Liver (tissue), 9 donors: Measurements from ENCODE around the gene CORO2B. TPM values are rescaled to one million over a fixed set of nuclear protein-coding genes. Genes with fewer than 3 reads are reported as not detected.

Source experiments
- DNase-seq: peaks from one replicate; pipeline ENCODE4 v3.0.0-alpha.2; 2017; ENCODE audit warnings: low spot score
- H3K27ac ChIP-seq, 2 donors: one replicate each; pipeline ENCODE4 v1.7.0; 2013; ENCODE audit warnings: inconsistent platforms in 2 of 2, low read length in 2 of 2, control low read depth in 1 of 2, low read depth in 1 of 2, mild to moderate bottlenecking in 1 of 2
- H3K27me3 ChIP-seq, 4 donors: one replicate each; pipeline versions ENCODE4 v1.6.1 to v1.7.0; 2013; ENCODE audit warnings: low read length in 3 of 4, inconsistent platforms in 1 of 4, mild to moderate bottlenecking in 1 of 4, moderate library complexity in 1 of 4; ENCODE audit not compliant: control insufficient read depth in 4 of 4, insufficient read depth in 4 of 4
- H3K36me3 ChIP-seq, 4 donors: one replicate each; pipeline versions ENCODE4 v1.6.1 to v1.7.0; 2013; ENCODE audit warnings: low read length in 3 of 4, mild to moderate bottlenecking in 3 of 4, low read depth in 1 of 4, moderate library complexity in 1 of 4; ENCODE audit not compliant: control insufficient read depth in 4 of 4, insufficient read depth in 3 of 4
- H3K4me1 ChIP-seq, 4 donors: one replicate each; pipeline versions ENCODE4 v1.6.1 to v1.7.0; 2013; ENCODE audit warnings: low read length in 3 of 4, mild to moderate bottlenecking in 3 of 4, moderate library complexity in 1 of 4; ENCODE audit not compliant: control insufficient read depth in 4 of 4, insufficient read depth in 4 of 4
- H3K4me3 ChIP-seq, 3 donors: one replicate each; pipeline versions ENCODE4 v1.6.1 to v1.7.0; 2013; ENCODE audit warnings: low read length in 3 of 3, control low read depth in 1 of 3, low read depth in 1 of 3, mild to moderate bottlenecking in 1 of 3
- H3K9ac ChIP-seq, 2 donors: one replicate each; pipeline ENCODE4 v1.7.0; 2013; ENCODE audit warnings: low read length in 2 of 2, mild to moderate bottlenecking in 2 of 2, moderate library complexity in 2 of 2, control low read depth in 1 of 2, low read depth in 1 of 2
- H3K9me3 ChIP-seq, 4 donors: one replicate each; pipeline versions ENCODE4 v1.6.1 to v1.7.0; 2013; ENCODE audit warnings: low read length in 3 of 4; ENCODE audit not compliant: control insufficient read depth in 4 of 4
- CTCF ChIP-seq: fragments of 150-350 bp; IDR thresholded peaks from 2 replicates; pipeline ENCODE4 v1.5.1; 2017; ENCODE audit warnings: improper control_type of control experiment, low read depth, low read length; ENCODE audit not compliant: missing input control
- EGR1 ChIP-seq, 2 donors: IDR thresholded peaks; 2 replicates each; pipeline ENCODE4 v1.6.1; 2016 to 2018; ENCODE audit warnings: antibody characterized with exemption in 2 of 2, low read depth in 2 of 2
- FOXA1 ChIP-seq: IDR thresholded peaks from 2 replicates; pipeline ENCODE4 v1.6.1; 2016; ENCODE audit warnings: antibody characterized with exemption
- FOXA2 ChIP-seq: IDR thresholded peaks from 2 replicates; pipeline ENCODE4 v1.6.1; 2016; ENCODE audit warnings: antibody characterized with exemption
- GABPA ChIP-seq, 2 donors: IDR thresholded peaks in 1 of 2; conservative IDR thresholded peaks in 1 of 2; 2 replicates each; pipeline ENCODE4 v1.6.1; 2016; ENCODE audit warnings: antibody characterized with exemption in 2 of 2, mild to moderate bottlenecking in 1 of 2, moderate library complexity in 1 of 2
- HNF4G ChIP-seq: IDR thresholded peaks from 2 replicates; pipeline ENCODE4 v1.6.1; 2016; ENCODE audit warnings: antibody characterized with exemption
- JUND ChIP-seq, 2 donors: IDR thresholded peaks; 2 replicates each; pipeline ENCODE4 v1.6.1; 2016; ENCODE audit warnings: antibody characterized with exemption in 2 of 2
- MAX ChIP-seq: IDR thresholded peaks from 2 replicates; pipeline ENCODE4 v1.6.1; 2016; ENCODE audit warnings: antibody characterized with exemption
- NR2F2 ChIP-seq: IDR thresholded peaks from 2 replicates; pipeline ENCODE4 v1.6.1; 2016; ENCODE audit warnings: antibody characterized with exemption
- RAD21 ChIP-seq, 2 donors: IDR thresholded peaks; 2 replicates each; pipeline ENCODE4 v1.6.1; 2016; ENCODE audit warnings: antibody characterized with exemption in 2 of 2, mild to moderate bottlenecking in 2 of 2
- REST ChIP-seq: IDR thresholded peaks from 2 replicates; pipeline ENCODE4 v1.6.1; 2016; ENCODE audit warnings: antibody characterized with exemption, mild to moderate bottlenecking
- RXRA ChIP-seq, 2 donors: IDR thresholded peaks; 2 replicates each; pipeline ENCODE4 v1.6.1; 2017 to 2018; ENCODE audit warnings: antibody characterized with exemption in 2 of 2, mild to moderate bottlenecking in 1 of 2
- SP1 ChIP-seq: IDR thresholded peaks from 2 replicates; pipeline ENCODE4 v1.6.1; 2018; ENCODE audit warnings: antibody characterized with exemption, mild to moderate bottlenecking
- TAF1 ChIP-seq: conservative IDR thresholded peaks from 2 replicates; pipeline ENCODE4 v1.6.1; 2016; ENCODE audit warnings: antibody characterized with exemption, mild to moderate bottlenecking
- YY1 ChIP-seq: IDR thresholded peaks from 2 replicates; pipeline ENCODE4 v1.6.1; 2016; ENCODE audit warnings: antibody characterized with exemption, mild to moderate bottlenecking
- ZBTB33 ChIP-seq: IDR thresholded peaks from 2 replicates; pipeline ENCODE4 v1.6.1; 2016; ENCODE audit warnings: antibody characterized with exemption
- WGBS: extraction: QIAGEN DNeasy Blood & Tissue Kit; methylation state at CpG from one replicate; pipeline ENCODE4 v1.1.7; 2013; 5-methylcytosine and 5-hydroxymethylcytosine counted together
- polyA plus RNA-seq, 2 donors: library from polyadenylated mRNA; stranded (reverse) in 1 of 2; unstranded in 1 of 2; fragments of 200-250 nt in 1 of 2; fragments of >200 nt in 1 of 2; fragmentation: Nextera tagmentation in 1 of 2; extraction: Ambion mirVana in 1 of 2; gene quantifications; one replicate each; pipeline versions ENCODE4 v1.2.1 to v1.2.3, GENCODE V29; 2013 to 2015
- total RNA-seq, 2 donors: library from RNA; depleted of rRNA; stranded (reverse); fragments of >200 nt; gene quantifications; one replicate each; pipeline ENCODE4 v1.2.3, GENCODE V29; 2014
- TF ChIP-seq, protein P1 (sequence below): IDR thresholded peaks from 2 replicates; pipeline ENCODE4 v1.6.1; 2016; ENCODE audit warnings: antibody characterized with exemption
- donor health status: healthy.
- donor health status: healthy.
- donor health status: healthy.
- donor health status: healthy.
- donor health status: healthy.

Gene CORO2B
- total and polyA plus RNA-seq, 4 donors: 0.15 to 0.65 (median 0.52) TPM

- H3K36me3 ChIP-seq: no peaks in the 10 kb centered on the region
- H3K4me3 ChIP-seq: no peak overlapping the region
- TF ChIP-seq EGR1 (IDR thresholded peaks at IDR 0.05; ENCODE audit: low read depth in 2 of 2) (no peak), NR2F2 (no peak), REST (no peak), FOXA2 (no peak), JUND (IDR thresholded peaks at IDR 0.05) (no peak), RXRA (IDR thresholded peaks at IDR 0.05) (no peak), FOXA1 (no peak), CTCF (no peak), HNF4G (no peak), MAX (no peak), YY1 (no peak)
- TF ChIP-seq, protein P1, sequence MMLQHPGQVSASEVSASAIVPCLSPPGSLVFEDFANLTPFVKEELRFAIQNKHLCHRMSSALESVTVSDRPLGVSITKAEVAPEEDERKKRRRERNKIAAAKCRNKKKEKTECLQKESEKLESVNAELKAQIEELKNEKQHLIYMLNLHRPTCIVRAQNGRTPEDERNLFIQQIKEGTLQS: no peak
- H3K9ac ChIP-seq: no peak overlapping the region
- no peaks in the 10 kb centered on the region for H3K4me1 ChIP-seq
- H3K27ac ChIP-seq: no peak overlapping the region
- no peak for DNase-seq
- peaks cover 0 to 1% (median 0%) of the 10 kb centered on the region in 4 donors for H3K9me3 ChIP-seq
- 87% methylated on average over 10 of the region's 10 CpGs for WGBS
- H3K27me3 ChIP-seq: no peaks in the 10 kb centered on the region
Observed at GRCh38 chr15:68719672-68720071, 140.9 kb downstream of the CORO2B start.

GRCh38 chr15:68721886-68722285 is 143.1 kb downstream of the CORO2B start:
- Histone ChIP-seq H3K27ac (no peak overlapping the region), H3K4me3 (no peak overlapping the region), H3K36me3 (no peaks in the 10 kb centered on the region), H3K9ac (no peak overlapping the region), H3K27me3 (no peaks in the 10 kb centered on the region), H3K4me1 (no peaks in the 10 kb centered on the region), H3K9me3 (peaks cover 0 to 1% (median 0%) of the 10 kb centered on the region in 4 donors)
- DNase-seq: no peak
- TF ChIP-seq MAX (no peak), FOXA2 (no peak), RAD21 (IDR thresholded peaks at IDR 0.05) (no peak), JUND (IDR thresholded peaks at IDR 0.05) (no peak), EGR1 (IDR thresholded peaks at IDR 0.05; ENCODE audit: low read depth in 2 of 2) (no peak), NR2F2 (no peak), GABPA (IDR thresholded peaks at IDR 0.05 in 1 of 2, conservative IDR thresholded peaks at IDR 0.05 in 1 of 2) (no peak), SP1 (no peak), YY1 (no peak), HNF4G (no peak), REST (no peak), FOXA1 (no peak), ZBTB33 (no peak), TAF1 (no peak)
- WGBS: 86% methylated on average over 5 of the region's 5 CpGs
